ENCODE measurements around the gene MYH14.

GRCh38 chr19:50213925-50214324 lies 10.5 kb downstream of the MYH14 start:
- no peak for TF ChIP-seq EZH2 (IDR thresholded peaks at IDR 0.05; ENCODE audit: borderline replicate concordance)
- no peak for TF ChIP-seq CTCF (IDR thresholded peaks at IDR 0.05; ENCODE audit: poor library complexity)
